GM12875 (cell line): ENCODE results near the gene RNFT2.
A peak's percentile ranks its signal among the peaks of the same experiment; 100 is the strongest.

ENCODE experiments used
- H3K4me3 ChIP-seq: one replicate; pipeline ENCODE4 v1.5.1; 2011; ENCODE audit warnings: low read depth, low read length, control low read depth
- TF ChIP-seq, protein P1 (sequence below): IDR thresholded peaks from 2 replicates; pipeline ENCODE4 v1.5.1; 2011; ENCODE audit warnings: low read depth, mild to moderate bottlenecking, control low read depth, inconsistent platforms, low read length, moderate library complexity, borderline replicate concordance; ENCODE audit not compliant: insufficient read depth

The RNFT2 gene

DNA sequence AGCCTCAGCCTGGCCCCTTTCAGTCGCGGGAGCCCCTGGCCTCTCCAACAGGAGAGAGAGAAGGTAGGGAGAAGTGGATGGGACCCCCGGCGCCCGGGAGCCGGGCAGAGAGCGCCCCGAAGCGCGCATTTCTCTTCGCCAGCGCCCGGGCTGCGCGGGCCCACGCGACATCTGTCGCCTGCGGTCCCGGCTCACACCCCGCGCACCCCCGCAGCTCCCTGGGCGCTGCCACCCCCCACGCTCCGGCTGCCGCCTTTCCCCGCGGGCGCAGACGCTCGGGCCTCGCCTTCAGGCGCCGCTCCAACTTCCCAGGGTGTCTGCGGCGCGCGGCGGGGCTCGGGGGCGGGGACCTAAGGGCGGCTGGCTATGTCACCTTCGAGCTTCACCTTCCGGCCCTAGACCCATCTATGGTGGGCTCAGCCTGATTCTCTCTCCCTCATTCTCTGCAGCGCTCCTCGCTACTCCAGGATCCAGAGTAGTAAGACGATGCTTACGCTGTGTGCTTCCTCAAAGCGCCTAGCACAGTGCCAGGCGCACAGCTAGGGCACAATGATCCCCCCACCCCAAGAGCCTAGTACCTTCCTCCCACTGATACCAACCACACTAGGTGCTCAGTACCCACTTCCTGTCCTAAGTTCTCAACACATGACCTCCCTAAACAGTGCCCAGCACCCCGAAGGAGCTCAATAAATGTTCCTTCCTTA is 141.5 kb downstream of the RNFT2 start:
- TF ChIP-seq, protein P1, sequence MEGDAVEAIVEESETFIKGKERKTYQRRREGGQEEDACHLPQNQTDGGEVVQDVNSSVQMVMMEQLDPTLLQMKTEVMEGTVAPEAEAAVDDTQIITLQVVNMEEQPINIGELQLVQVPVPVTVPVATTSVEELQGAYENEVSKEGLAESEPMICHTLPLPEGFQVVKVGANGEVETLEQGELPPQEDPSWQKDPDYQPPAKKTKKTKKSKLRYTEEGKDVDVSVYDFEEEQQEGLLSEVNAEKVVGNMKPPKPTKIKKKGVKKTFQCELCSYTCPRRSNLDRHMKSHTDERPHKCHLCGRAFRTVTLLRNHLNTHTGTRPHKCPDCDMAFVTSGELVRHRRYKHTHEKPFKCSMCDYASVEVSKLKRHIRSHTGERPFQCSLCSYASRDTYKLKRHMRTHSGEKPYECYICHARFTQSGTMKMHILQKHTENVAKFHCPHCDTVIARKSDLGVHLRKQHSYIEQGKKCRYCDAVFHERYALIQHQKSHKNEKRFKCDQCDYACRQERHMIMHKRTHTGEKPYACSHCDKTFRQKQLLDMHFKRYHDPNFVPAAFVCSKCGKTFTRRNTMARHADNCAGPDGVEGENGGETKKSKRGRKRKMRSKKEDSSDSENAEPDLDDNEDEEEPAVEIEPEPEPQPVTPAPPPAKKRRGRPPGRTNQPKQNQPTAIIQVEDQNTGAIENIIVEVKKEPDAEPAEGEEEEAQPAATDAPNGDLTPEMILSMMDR, result no peak
- no peak overlapping the region for H3K4me3 ChIP-seq

DNA sequence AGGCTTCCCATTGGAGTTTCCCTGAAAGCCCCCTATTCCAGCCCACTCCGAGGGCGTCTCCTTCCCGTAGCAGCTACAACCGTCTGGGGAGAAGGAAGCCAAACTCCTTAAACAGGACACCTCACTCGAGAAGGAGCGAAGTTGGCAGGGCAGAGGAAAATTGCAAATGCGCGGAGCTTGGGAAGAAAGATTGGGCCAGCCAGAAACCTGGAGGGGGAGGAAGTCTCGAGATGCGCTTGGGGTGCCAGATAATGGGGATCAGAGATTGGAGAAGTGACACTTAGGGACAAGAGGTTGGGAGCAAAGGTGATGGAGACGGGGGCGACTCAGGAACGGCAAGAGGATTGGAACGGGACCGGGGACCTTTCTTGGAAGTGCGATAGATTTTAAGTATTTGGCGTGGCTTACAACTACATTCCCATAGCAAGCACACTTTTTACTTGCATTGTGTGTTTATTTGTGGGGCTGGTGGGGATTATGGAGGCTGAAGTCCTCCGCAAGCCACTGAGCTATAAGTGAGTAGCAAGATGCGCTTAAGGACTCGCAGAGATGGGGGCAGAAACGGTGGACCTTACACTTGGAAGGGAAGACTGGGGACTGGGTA is 142.2 kb downstream of the RNFT2 start:
- H3K4me3 ChIP-seq, result peak overlapping the region; percentile 16
- TF ChIP-seq, protein P1, result no peak

DNA sequence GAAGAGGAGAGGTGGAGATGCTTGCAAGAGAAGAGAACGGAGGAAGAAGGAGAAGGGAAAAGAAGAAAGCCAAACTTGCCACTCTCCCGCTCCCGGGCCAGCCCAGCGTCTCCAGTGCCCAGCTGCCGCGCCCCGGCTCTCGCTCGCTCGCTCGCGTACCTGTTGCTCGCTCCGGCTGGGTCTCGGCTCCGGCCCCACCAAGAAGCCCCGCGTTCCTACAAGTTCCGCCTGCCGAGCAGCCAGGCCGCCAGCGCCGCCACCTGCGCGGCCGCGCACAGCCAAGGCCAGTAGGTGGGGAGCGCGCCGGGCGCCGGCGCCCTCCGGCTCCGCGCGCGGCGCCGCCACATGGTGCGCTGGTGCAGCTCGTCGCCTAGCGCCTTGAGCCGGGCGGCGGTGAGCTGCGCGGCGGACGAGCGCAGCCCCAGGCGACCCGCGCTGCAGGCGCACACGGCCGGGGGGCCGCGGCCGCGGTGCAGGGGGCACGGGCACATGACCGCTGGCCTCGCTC is 142.8 kb downstream of the RNFT2 start:
- H3K4me3 ChIP-seq, result peak overlapping the region; percentile 16
- TF ChIP-seq, protein P1, result peak; percentile 33; the same call in 1 of the 2 replicates

DNA sequence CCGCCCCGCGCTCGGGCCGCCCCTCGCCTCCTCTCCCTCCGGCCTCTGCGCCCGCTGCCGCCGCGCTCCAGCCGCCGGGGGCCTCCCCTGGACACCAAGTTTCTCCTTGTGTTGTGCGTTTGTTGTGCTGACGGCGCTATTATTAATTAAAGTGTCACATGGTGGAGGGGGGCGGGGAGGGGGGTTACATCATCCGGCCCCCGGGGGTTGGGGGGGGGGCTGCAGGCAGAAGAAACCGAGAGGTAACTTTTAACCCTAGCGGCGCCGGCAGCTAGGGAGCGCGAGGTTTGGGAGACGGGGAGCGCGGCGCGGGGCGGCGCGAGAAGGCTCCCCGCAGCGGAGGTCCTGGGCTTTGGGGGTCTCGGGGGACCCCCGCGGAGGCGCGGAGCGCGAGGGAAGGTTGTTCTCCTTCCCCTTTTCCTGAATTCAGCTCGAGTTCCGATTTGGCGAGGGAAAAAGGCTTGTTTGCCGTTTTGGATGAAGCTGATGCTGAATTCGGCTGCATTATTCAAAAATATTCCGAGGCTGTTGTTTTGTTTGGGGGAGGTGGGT is 143.3 kb downstream of the RNFT2 start, which contains the start of gene HRK:
TSS of gene HRK (minus strand) at position 117 of the 552 bp plus-strand sequence. CDS start 134 bp downstream, outside the sequence.
- H3K4me3 ChIP-seq, result peak within 1 kb of the TSS; percentile 16
- TF ChIP-seq, protein P1, result no peak

DNA sequence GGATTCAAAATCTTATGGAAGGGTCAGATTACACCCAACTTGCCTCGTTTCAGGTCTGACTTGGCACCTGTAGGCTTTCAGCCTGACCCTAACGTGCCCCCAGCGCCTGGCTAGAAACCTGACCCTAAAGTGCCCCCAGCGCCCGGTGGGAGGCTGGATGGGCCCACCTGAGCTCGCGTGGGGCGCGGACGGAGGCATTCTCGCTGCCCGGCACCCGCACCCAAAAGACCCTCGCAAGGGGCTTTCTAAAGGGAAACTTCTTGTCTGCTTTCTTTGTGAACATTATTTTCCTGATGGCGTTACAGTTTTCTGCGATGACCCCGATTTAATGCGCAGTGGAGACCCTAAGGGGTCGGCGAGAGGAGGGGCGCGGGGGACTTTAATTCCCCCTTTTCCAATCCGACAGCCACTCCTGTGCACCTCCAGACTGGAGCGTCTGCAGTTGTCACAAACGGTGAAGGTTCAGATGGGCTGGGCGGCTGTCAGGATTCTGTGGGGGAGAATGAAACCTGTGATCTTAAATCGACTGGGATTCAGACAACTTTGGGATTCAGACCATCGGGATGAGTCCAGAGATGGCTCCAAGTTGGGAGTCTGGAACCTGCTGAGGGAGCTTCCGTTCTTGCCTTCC is 143.9 kb downstream of the RNFT2 start:
- TF ChIP-seq, protein P1, result no peak
- no peak overlapping the region for H3K4me3 ChIP-seq

DNA sequence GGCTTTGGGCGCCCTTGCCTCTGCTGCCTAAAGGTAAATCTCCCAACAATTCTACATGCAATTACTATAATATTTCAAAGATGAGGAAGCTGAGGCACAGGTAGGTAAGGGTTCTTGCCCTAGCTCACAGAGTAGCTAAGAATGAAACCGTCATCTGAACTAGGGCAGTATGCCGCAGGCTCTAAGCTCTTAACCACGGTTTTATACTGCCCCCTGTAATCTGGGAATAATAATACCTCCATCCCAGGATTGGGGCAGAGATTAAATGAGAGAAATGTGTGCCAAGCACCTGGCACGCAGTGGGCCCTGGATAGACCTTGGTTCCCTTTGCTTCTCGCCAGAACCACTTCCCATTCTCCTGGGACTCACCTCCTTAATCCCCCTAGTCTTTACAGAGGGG is 144.6 kb downstream of the RNFT2 start:
- TF ChIP-seq, protein P1, result no peak
- no peak overlapping the region for H3K4me3 ChIP-seq
